A549 (cell line): Measurements from ENCODE around the gene SKAP1. TPM values are rescaled to one million over a fixed set of nuclear protein-coding genes. Genes with fewer than 3 reads are reported as not detected.

Experiments used
- ATAC-seq, 2 experiments: fragments of 200-7000 bp in 1 of 2; fragments of >200 bp in 1 of 2; cut with Nextera tagmentation in 1 of 2; cut with Tn5 transposase in 1 of 2; 3 replicates each; pipeline versions ENCODE4 v1.8.0 to v1.9.1; 2018 to 2020; ENCODE audit warnings: mild to moderate bottlenecking in 1 of 2, moderate library complexity in 1 of 2
- CTCF ChIA-PET: fragments of 300-600 bp; sonication (Branson Sonifier 250); formaldehyde crosslinking; extraction: SDS; loops from one replicate; lab custom pipeline; 2021; ENCODE audit warnings: antibody characterized with exemption, inconsistent platforms; lab: Yijun Ruan, JAX
- POLR2A ChIA-PET: fragments of 350-600 bp; formaldehyde crosslinking; extraction: SDS; loops from one replicate; lab custom pipeline; 2021; ENCODE audit warnings: antibody characterized with exemption, inconsistent platforms; lab: Yijun Ruan, JAX
- DNase-seq, 2 experiments: peaks; one replicate each; pipeline versions ENCODE4 v3.0.0 to v3.0.0-alpha.2; 2011 to 2016; ENCODE audit warnings: low read depth in 1 of 2, low spot score in 1 of 2
- FAIRE-seq: peaks from 2 replicates; lab custom pipeline; 2011; peaks lifted over from hg19 to GRCh38; lab: Jason Lieb, UNC
- H3K27ac ChIP-seq, 2 experiments: fragments of >200 bp; sonication (Bioruptor Twin); formaldehyde crosslinking; 3 replicates each; pipeline ENCODE4 v1.5.1; 2016 to 2017
- H3K4me1 ChIP-seq: fragments of >200 bp; sonication (Bioruptor Twin); formaldehyde crosslinking; 3 replicates; pipeline ENCODE4 v1.6.1; 2016
- H3K4me2 ChIP-seq: fragments of >200 bp; sonication (Bioruptor Twin); formaldehyde crosslinking; 3 replicates; pipeline ENCODE4 v1.6.1; 2016
- H3K4me3 ChIP-seq: fragments of >200 bp; sonication (Bioruptor Twin); formaldehyde crosslinking; 3 replicates; pipeline ENCODE4 v1.5.1; 2016
- H3K9me3 ChIP-seq: fragments of >200 bp; sonication (Bioruptor Twin); formaldehyde crosslinking; 3 replicates; pipeline ENCODE4 v1.6.1; 2016
- BCL3 ChIP-seq: fragments of >200 bp; sonication (Bioruptor Twin); formaldehyde crosslinking; IDR thresholded peaks from 3 replicates; pipeline ENCODE4 v1.6.1; 2016
- BHLHE40 ChIP-seq: IDR thresholded peaks from 2 replicates; pipeline ENCODE4 v1.6.1; 2012; ENCODE audit warnings: low read depth, low read length, inconsistent platforms
- CBX8 ChIP-seq: fragments of 200-600 bp; sonication (generic); IDR thresholded peaks from 2 replicates; pipeline ENCODE4 v1.6.1; 2016
- CHD2 ChIP-seq: fragments of 150-350 bp; IDR thresholded peaks from 2 replicates; pipeline ENCODE4 v1.6.1; 2014; ENCODE audit warnings: low read length; ENCODE audit not compliant: partially characterized antibody
- CHD4 ChIP-seq: fragments of 200-600 bp; sonication (generic); IDR thresholded peaks from 2 replicates; pipeline ENCODE4 v1.6.1; 2016; ENCODE audit warnings: antibody characterized with exemption, mild to moderate bottlenecking, borderline replicate concordance
- EHMT2 ChIP-seq: fragments of 200-600 bp; sonication (generic); IDR thresholded peaks from 2 replicates; pipeline ENCODE4 v1.6.1; 2016; ENCODE audit warnings: antibody characterized with exemption, low read depth, mild to moderate bottlenecking, moderate library complexity
- ELK1 ChIP-seq: fragments of 150-350 bp; IDR thresholded peaks from 2 replicates; pipeline ENCODE4 v1.6.1; 2014; ENCODE audit warnings: low read depth, mild to moderate bottlenecking, low read length
- EP300 ChIP-seq, 2 experiments: fragments of >200 bp; sonication (Bioruptor Twin); formaldehyde crosslinking; IDR thresholded peaks; 2 replicates in 1 of 2; 3 replicates in 1 of 2; pipeline ENCODE4 v1.6.1; 2016 to 2017
- ESRRA ChIP-seq: fragments of 150-350 bp; IDR thresholded peaks from 2 replicates; pipeline ENCODE4 v1.6.1; 2014; ENCODE audit warnings: mild to moderate bottlenecking, low read length, borderline replicate concordance
- FOSL2 ChIP-seq, 2 experiments: fragments of 450-650 bp in 1 of 2; fragments of >200 bp in 1 of 2; sonication (Bioruptor Twin) in 1 of 2; formaldehyde crosslinking; IDR thresholded peaks; 2 replicates each; pipeline versions ENCODE4 v1.5.0 to v1.6.1; 2016 to 2020; ENCODE audit warnings: mild to moderate bottlenecking in 1 of 2, moderate library complexity in 1 of 2
- HOXB5 ChIP-seq: fragments of 250-450 bp; sonication (Bioruptor Pico); IDR thresholded peaks from 2 replicates; pipeline ENCODE4 v1.5.0; 2020; ENCODE audit warnings: mild to moderate bottlenecking, moderate library complexity
- JUNB ChIP-seq: fragments of >200 bp; sonication (Bioruptor Twin); formaldehyde crosslinking; IDR thresholded peaks from 2 replicates; pipeline ENCODE4 v1.6.1; 2016
- KDM1A ChIP-seq: fragments of 200-600 bp; sonication (generic); IDR thresholded peaks from 2 replicates; pipeline ENCODE4 v1.6.1; 2016; ENCODE audit warnings: low read depth, mild to moderate bottlenecking
- KDM5A ChIP-seq: fragments of 200-600 bp; sonication (generic); IDR thresholded peaks from 2 replicates; pipeline ENCODE4 v1.6.1; 2016; ENCODE audit warnings: antibody characterized with exemption, mild to moderate bottlenecking
- MYC ChIP-seq: IDR thresholded peaks from 2 replicates; pipeline ENCODE4 v1.6.1; 2012; ENCODE audit warnings: mild to moderate bottlenecking, inconsistent platforms, low read length, improper control_type of control experiment, borderline replicate concordance
- PBX3 ChIP-seq: IDR thresholded peaks from 2 replicates; pipeline ENCODE4 v1.6.1; 2012
- PHF8 ChIP-seq: fragments of 200-600 bp; sonication (generic); IDR thresholded peaks from 2 replicates; pipeline ENCODE4 v1.6.1; 2016; ENCODE audit warnings: low read depth, mild to moderate bottlenecking, antibody characterized with exemption, moderate library complexity, borderline replicate concordance
- POLR2AphosphoS2 ChIP-seq: conservative IDR thresholded peaks from 2 replicates; pipeline ENCODE4 v1.6.1; 2012; ENCODE audit warnings: low read length, improper control_type of control experiment, inconsistent platforms
- RARB ChIP-seq: fragments of 250-450 bp; sonication (Bioruptor Pico); IDR thresholded peaks from 2 replicates; pipeline ENCODE4 v1.8.0; 2021; ENCODE audit warnings: mild to moderate bottlenecking, moderate library complexity
- RCOR1 ChIP-seq: fragments of 150-350 bp; IDR thresholded peaks from 2 replicates; pipeline ENCODE4 v1.6.1; 2014; ENCODE audit warnings: antibody characterized with exemption, low read length, low read depth
- RFX5 ChIP-seq: fragments of 450-650 bp; IDR thresholded peaks from 2 replicates; pipeline ENCODE4 v1.7.1; 2014; ENCODE audit warnings: antibody characterized with exemption, mild to moderate bottlenecking, moderate library complexity
- ZC3H11A ChIP-seq: fragments of 450-650 bp; IDR thresholded peaks from 2 replicates; pipeline ENCODE4 v1.6.1; 2014; ENCODE audit warnings: antibody characterized with exemption, mild to moderate bottlenecking
- ZNF302 ChIP-seq: fragments of 250-450 bp; sonication (Bioruptor Pico); IDR thresholded peaks from 2 replicates; pipeline ENCODE4 v1.9.0; 2021; ENCODE audit warnings: inconsistent platforms, mild to moderate bottlenecking, moderate library complexity
- WGBS: methylation state at CpG from one replicate; pipeline ENCODE4 v1.1.6; 2017; ENCODE audit errors: missing lambda C conversion rate; 5-methylcytosine and 5-hydroxymethylcytosine counted together
- polyA plus RNA-seq, 4 experiments: library from polyadenylated mRNA; depleted of rRNA in 3 of 4; stranded (reverse); fragments of >200 nt; fragmentation: RNase III in 1 of 4; extraction: RNeasy Plus Mini Kit Qiagen cat#74134 plus additional on column Dnase treatment in 1 of 4; gene quantifications; 2 replicates in 3 of 4; 3 replicates in 1 of 4; pipeline ENCODE4 v1.2.3, GENCODE V29; 2011 to 2017
- TF ChIP-seq, protein P1 (sequence below): IDR thresholded peaks from 2 replicates; pipeline ENCODE4 v1.6.1; 2012; ENCODE audit warnings: low read depth, borderline replicate concordance
- TF ChIP-seq, protein P2 (sequence below): fragments of 200-600 bp; sonication (generic); IDR thresholded peaks from 2 replicates; pipeline ENCODE4 v1.6.1; 2016; ENCODE audit warnings: antibody characterized with exemption, mild to moderate bottlenecking, moderate library complexity
- TF ChIP-seq, protein P3 (sequence below): fragments of 450-650 bp; IDR thresholded peaks from 2 replicates; pipeline ENCODE4 v1.6.1; 2014; ENCODE audit warnings: antibody characterized with exemption

The SKAP1 gene
- polyA plus RNA-seq, 2 of the 4 experiments (the other 2 are of a cell fraction): 0.14 to 0.78 TPM

- TF ChIP-seq PBX3 (no peak), ESRRA (no peak)
- TF ChIP-seq, all 56 proteins: peak for 0
Observed at GRCh38 chr17:48102043-48102750, 327.8 kb downstream of the SKAP1 start (continued).

GRCh38 chr17:48101012-48101720 is 328.8 kb downstream of the SKAP1 start, which contains the start of gene CBX1:
TSS of gene CBX1 (minus strand) at chr17:48101478. CDS start at chr17:48077004, 24,474 bp downstream.
- peak; percentile 93 to 97 for ATAC-seq
- Histone ChIP-seq H3K27ac (peak within 1 kb of the TSS; percentile 89 to 90), H3K9me3 (no peaks in the 10 kb centered on the region), H3K4me1 (peaks cover 20% of the 10 kb centered on the region), H3K4me3 (peak within 1 kb of the TSS; percentile 76), H3K4me2 (peak within 1 kb of the TSS; percentile 91)
- ChIA-PET POLR2A (interaction anchor here (1.0 to 1.5 kb wide), 6 partner anchors 39 to 77 kb away, joined by 3 to 8 read pairs (median 4); partner anchors contain the start of gene NFE2L1), CTCF (interaction anchor here (1.0 to 14.0 kb wide), 6 partner anchors 9 to 508 kb away, joined by 3 to 152 read pairs (median 8); no protein-coding TSS in a partner anchor)
- FAIRE-seq: no peak
- WGBS: 2% methylated on average over 63 of the region's 79 CpGs
- peak; percentile 92 to 99 for DNase-seq
- TF ChIP-seq RARB (CRISPR knock-in tag): no peak
- TF ChIP-seq RCOR1: no peak
- no peak for TF ChIP-seq CBX8
- TF ChIP-seq, protein P1, sequence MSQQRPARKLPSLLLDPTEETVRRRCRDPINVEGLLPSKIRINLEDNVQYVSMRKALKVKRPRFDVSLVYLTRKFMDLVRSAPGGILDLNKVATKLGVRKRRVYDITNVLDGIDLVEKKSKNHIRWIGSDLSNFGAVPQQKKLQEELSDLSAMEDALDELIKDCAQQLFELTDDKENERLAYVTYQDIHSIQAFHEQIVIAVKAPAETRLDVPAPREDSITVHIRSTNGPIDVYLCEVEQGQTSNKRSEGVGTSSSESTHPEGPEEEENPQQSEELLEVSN: peak; percentile 74
- TF ChIP-seq KDM1A: 0 out of 2 replicates have a peak, but pooled peaks have one; percentile 62
- no peak for TF ChIP-seq MYC
- peak; percentile 66; the same call in 1 of the 2 replicates for TF ChIP-seq HOXB5
- no peak for TF ChIP-seq POLR2AphosphoS2
- TF ChIP-seq, protein P2, sequence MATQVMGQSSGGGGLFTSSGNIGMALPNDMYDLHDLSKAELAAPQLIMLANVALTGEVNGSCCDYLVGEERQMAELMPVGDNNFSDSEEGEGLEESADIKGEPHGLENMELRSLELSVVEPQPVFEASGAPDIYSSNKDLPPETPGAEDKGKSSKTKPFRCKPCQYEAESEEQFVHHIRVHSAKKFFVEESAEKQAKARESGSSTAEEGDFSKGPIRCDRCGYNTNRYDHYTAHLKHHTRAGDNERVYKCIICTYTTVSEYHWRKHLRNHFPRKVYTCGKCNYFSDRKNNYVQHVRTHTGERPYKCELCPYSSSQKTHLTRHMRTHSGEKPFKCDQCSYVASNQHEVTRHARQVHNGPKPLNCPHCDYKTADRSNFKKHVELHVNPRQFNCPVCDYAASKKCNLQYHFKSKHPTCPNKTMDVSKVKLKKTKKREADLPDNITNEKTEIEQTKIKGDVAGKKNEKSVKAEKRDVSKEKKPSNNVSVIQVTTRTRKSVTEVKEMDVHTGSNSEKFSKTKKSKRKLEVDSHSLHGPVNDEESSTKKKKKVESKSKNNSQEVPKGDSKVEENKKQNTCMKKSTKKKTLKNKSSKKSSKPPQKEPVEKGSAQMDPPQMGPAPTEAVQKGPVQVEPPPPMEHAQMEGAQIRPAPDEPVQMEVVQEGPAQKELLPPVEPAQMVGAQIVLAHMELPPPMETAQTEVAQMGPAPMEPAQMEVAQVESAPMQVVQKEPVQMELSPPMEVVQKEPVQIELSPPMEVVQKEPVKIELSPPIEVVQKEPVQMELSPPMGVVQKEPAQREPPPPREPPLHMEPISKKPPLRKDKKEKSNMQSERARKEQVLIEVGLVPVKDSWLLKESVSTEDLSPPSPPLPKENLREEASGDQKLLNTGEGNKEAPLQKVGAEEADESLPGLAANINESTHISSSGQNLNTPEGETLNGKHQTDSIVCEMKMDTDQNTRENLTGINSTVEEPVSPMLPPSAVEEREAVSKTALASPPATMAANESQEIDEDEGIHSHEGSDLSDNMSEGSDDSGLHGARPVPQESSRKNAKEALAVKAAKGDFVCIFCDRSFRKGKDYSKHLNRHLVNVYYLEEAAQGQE: no peak
- peak; percentile 98; the same call in 1 of the 2 replicates for TF ChIP-seq CHD4
- TF ChIP-seq EHMT2: no peak
- peak; percentile 70 for TF ChIP-seq PHF8
- no peak; the same call in 1 of the 2 replicates for TF ChIP-seq RFX5
- no peak for TF ChIP-seq ELK1
- no peak for TF ChIP-seq BHLHE40
- 0 out of 3 replicates have a peak, but pooled peaks have one; percentile 71 for TF ChIP-seq BCL3
- TF ChIP-seq KDM5A: no peak
- TF ChIP-seq ESRRA: no peak
- TF ChIP-seq CHD2: no peak
- no peak for TF ChIP-seq FOSL2 (IDR thresholded peaks at IDR 0.05)
- no peak for TF ChIP-seq FOSL2 (CRISPR knock-in tag; IDR thresholded peaks at IDR 0.05)
- TF ChIP-seq, protein P3, sequence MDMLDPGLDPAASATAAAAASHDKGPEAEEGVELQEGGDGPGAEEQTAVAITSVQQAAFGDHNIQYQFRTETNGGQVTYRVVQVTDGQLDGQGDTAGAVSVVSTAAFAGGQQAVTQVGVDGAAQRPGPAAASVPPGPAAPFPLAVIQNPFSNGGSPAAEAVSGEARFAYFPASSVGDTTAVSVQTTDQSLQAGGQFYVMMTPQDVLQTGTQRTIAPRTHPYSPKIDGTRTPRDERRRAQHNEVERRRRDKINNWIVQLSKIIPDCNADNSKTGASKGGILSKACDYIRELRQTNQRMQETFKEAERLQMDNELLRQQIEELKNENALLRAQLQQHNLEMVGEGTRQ: no peak
- TF ChIP-seq ZC3H11A: no peak
- TF ChIP-seq JUNB: no peak
- TF ChIP-seq EP300 (IDR thresholded peaks at IDR 0.05): no peak
- TF ChIP-seq ZNF302: no peak
